ENCODE data around the gene SEMA4C. TPM values are rescaled to one million over a fixed set of nuclear protein-coding genes. Genes with fewer than 3 reads are reported as not detected.

The SEMA4C gene
- total RNA-seq, result 10 to 100 TPM; 22.2 to 22.5 TPM

GRCh38 chr2:96869822-96870625 lies at the start of gene SEMA4C:
Gene SEMA4C, minus strand, starts transcription at chr2:96870080. Its CDS starts 2,194 bp downstream, at chr2:96867886.
- peaks cover 15% of the 10 kb centered on the region for H3K27me3 Mint-ChIP-seq
- no peaks in the 10 kb centered on the region for H3K9me3 Mint-ChIP-seq
- H3K36me3 Mint-ChIP-seq (ENCODE audit: low read depth), result peaks cover 9% of the 10 kb centered on the region
- ChIA-PET POLR2A (interaction anchor here (0.6 to 3.7 kb wide), 9 partner anchors 12 to 243 kb away, joined by 3 to 43 read pairs (median 7); partner anchors contain the start of genes ANKRD36 and ANKRD39), CTCF (interaction anchor here (1.2 to 3.9 kb wide), 6 partner anchors 12 to 85 kb away, joined by 4 to 57 read pairs (median 10); partner anchors contain the start of gene ANKRD39)
- peak within 1 kb of the TSS; percentile 75 for H3K27ac Mint-ChIP-seq
- peak; percentile 57 for DNase-seq
- H3K4me3 Mint-ChIP-seq, result peak within 1 kb of the TSS; percentile 79
- H3K4me1 Mint-ChIP-seq, result peaks cover 38% of the 10 kb centered on the region

GRCh38 chr2:96918754-96919550 lies 49.1 kb upstream of the SEMA4C start:
- H3K9me3 Mint-ChIP-seq, result peaks cover 25% of the 10 kb centered on the region
- peaks cover 37% of the 10 kb centered on the region for H3K4me1 Mint-ChIP-seq
- H3K27ac Mint-ChIP-seq, result no peak overlapping the region
- peaks cover 35% of the 10 kb centered on the region for H3K36me3 Mint-ChIP-seq (ENCODE audit: low read depth)
- H3K4me3 Mint-ChIP-seq, result no peak overlapping the region
- ChIA-PET CTCF (no interaction called here), POLR2A (interaction anchor here (0.8 kb wide), 1 partner anchor 50 kb away, joined by 3 read pairs; no protein-coding TSS in a partner anchor)
- no peak for DNase-seq
- H3K27me3 Mint-ChIP-seq, result no peaks in the 10 kb centered on the region

- Mint-ChIP-seq H3K27me3 (no peaks in the 10 kb centered on the region), H3K36me3 (ENCODE audit: low read depth) (peaks cover 38% of the 10 kb centered on the region), H3K9me3 (peaks cover 25% of the 10 kb centered on the region), H3K27ac (no peak overlapping the region), H3K4me3 (no peak overlapping the region), H3K4me1 (peaks cover 42% of the 10 kb centered on the region)
- CTCF ChIA-PET, result no interaction called here
- DNase-seq, result no peak
- POLR2A ChIA-PET, result interaction anchor here (0.8 kb wide), 1 partner anchor 50 kb away, joined by 3 read pairs; no protein-coding TSS in a partner anchor
Measured at GRCh38 chr2:96918092-96918753, 48.3 kb upstream of the SEMA4C start.

GRCh38 chr2:96916646-96917543 lies 47.0 kb upstream of the SEMA4C start:
- Mint-ChIP-seq H3K9me3 (peaks cover 25% of the 10 kb centered on the region), H3K27me3 (no peaks in the 10 kb centered on the region), H3K27ac (peak overlapping the region; percentile 13), H3K4me3 (no peak overlapping the region), H3K36me3 (ENCODE audit: low read depth) (peaks cover 38% of the 10 kb centered on the region), H3K4me1 (peaks cover 46% of the 10 kb centered on the region)
- no peak for DNase-seq
- CTCF ChIA-PET, result no interaction called here
- POLR2A ChIA-PET, result interaction anchor here (0.7 to 1.2 kb wide), 2 partner anchors 21 to 59 kb away, joined by 3 read pairs; partner anchors contain the start of gene ANKRD39

- H3K27me3 Mint-ChIP-seq, result no peaks in the 10 kb centered on the region
- no peak overlapping the region for H3K4me3 Mint-ChIP-seq
- peaks cover 25% of the 10 kb centered on the region for H3K9me3 Mint-ChIP-seq
- ChIA-PET POLR2A (interaction anchor here (1.2 kb wide), 2 partner anchors 21 to 47 kb away, joined by 3 read pairs; no protein-coding TSS in a partner anchor), CTCF (no interaction called here)
- peaks cover 38% of the 10 kb centered on the region for H3K36me3 Mint-ChIP-seq (ENCODE audit: low read depth)
- H3K4me1 Mint-ChIP-seq, result peaks cover 47% of the 10 kb centered on the region
- DNase-seq, result no peak
- H3K27ac Mint-ChIP-seq, result no peak overlapping the region
Measured at GRCh38 chr2:96916156-96916630, 46.3 kb upstream of the SEMA4C start.

- Mint-ChIP-seq H3K4me1 (peaks cover 47% of the 10 kb centered on the region), H3K27ac (peak overlapping the region; percentile 91), H3K4me3 (peak overlapping the region; percentile 62), H3K9me3 (peaks cover 25% of the 10 kb centered on the region), H3K27me3 (peaks cover 5% of the 10 kb centered on the region), H3K36me3 (ENCODE audit: low read depth) (peaks cover 38% of the 10 kb centered on the region)
- DNase-seq, result no peak
- POLR2A ChIA-PET, result interaction anchor here (0.6 to 3.1 kb wide), 10 partner anchors 11 to 56 kb away, joined by 3 to 18 read pairs (median 4); partner anchors contain the start of genes ANKRD39 and SEMA4C
- CTCF ChIA-PET, result interaction anchor here (3.4 kb wide), 1 partner anchor 46 kb away, joined by 14 read pairs; no protein-coding TSS in a partner anchor
Measured at GRCh38 chr2:96914332-96914731, 44.5 kb upstream of the SEMA4C start.

GRCh38 chr2:96913398-96914202 lies 43.7 kb upstream of the SEMA4C start:
- Mint-ChIP-seq H3K27me3 (peaks cover 6% of the 10 kb centered on the region), H3K4me3 (peak overlapping the region; percentile 62), H3K27ac (peak overlapping the region; percentile 91), H3K9me3 (peaks cover 21% of the 10 kb centered on the region), H3K4me1 (peaks cover 47% of the 10 kb centered on the region), H3K36me3 (ENCODE audit: low read depth) (peaks cover 33% of the 10 kb centered on the region)
- CTCF ChIA-PET, result interaction anchor here (0.6 to 3.4 kb wide), 6 partner anchors 13 to 56 kb away, joined by 4 to 14 read pairs (median 6); partner anchors contain the start of gene ANKRD39
- POLR2A ChIA-PET, result interaction anchor here (0.6 to 3.1 kb wide), 14 partner anchors 8 to 56 kb away, joined by 3 to 18 read pairs (median 4); partner anchors contain the start of genes ANKRD39 and SEMA4C
- DNase-seq, result peak; percentile 83

GRCh38 chr2:96913117-96913397 lies 43.2 kb upstream of the SEMA4C start:
- peaks cover 29% of the 10 kb centered on the region for H3K36me3 Mint-ChIP-seq (ENCODE audit: low read depth)
- DNase-seq, result no peak
- CTCF ChIA-PET, result interaction anchor here (1.3 to 3.4 kb wide), 6 partner anchors 13 to 55 kb away, joined by 4 to 14 read pairs (median 6); partner anchors contain the start of gene ANKRD39
- POLR2A ChIA-PET, result interaction anchor here (1.1 to 3.1 kb wide), 9 partner anchors 8 to 55 kb away, joined by 3 to 18 read pairs (median 7); partner anchors contain the start of genes ANKRD39 and SEMA4C
- H3K9me3 Mint-ChIP-seq, result peaks cover 16% of the 10 kb centered on the region
- peak overlapping the region; percentile 62 for H3K4me3 Mint-ChIP-seq
- H3K27me3 Mint-ChIP-seq, result peaks cover 6% of the 10 kb centered on the region
- H3K4me1 Mint-ChIP-seq, result peaks cover 47% of the 10 kb centered on the region
- peak overlapping the region; percentile 91 for H3K27ac Mint-ChIP-seq

- ChIA-PET CTCF (interaction anchor here (1.3 to 3.4 kb wide), 6 partner anchors 14 to 55 kb away, joined by 4 to 14 read pairs (median 6); partner anchors contain the start of gene ANKRD39), POLR2A (interaction anchor here (1.1 to 3.1 kb wide), 9 partner anchors 9 to 55 kb away, joined by 3 to 18 read pairs (median 7); partner anchors contain the start of genes ANKRD39 and SEMA4C)
- Mint-ChIP-seq H3K27ac (peak overlapping the region; percentile 91), H3K9me3 (peaks cover 12% of the 10 kb centered on the region), H3K4me1 (peaks cover 47% of the 10 kb centered on the region), H3K27me3 (peaks cover 6% of the 10 kb centered on the region), H3K4me3 (peak overlapping the region; percentile 62), H3K36me3 (ENCODE audit: low read depth) (peaks cover 26% of the 10 kb centered on the region)
- no peak for DNase-seq
Measured at GRCh38 chr2:96912346-96913116, 42.7 kb upstream of the SEMA4C start.

- ChIA-PET CTCF (interaction anchor here (0.7 kb wide), 1 partner anchor 356 kb away, joined by 4 read pairs; no protein-coding TSS in a partner anchor), POLR2A (no interaction called here)
- peaks cover 34% of the 10 kb centered on the region for H3K4me1 Mint-ChIP-seq
- H3K27me3 Mint-ChIP-seq, result peaks cover 6% of the 10 kb centered on the region
- no peak overlapping the region for H3K4me3 Mint-ChIP-seq
- no peak for DNase-seq
- H3K27ac Mint-ChIP-seq, result no peak overlapping the region
- no peaks in the 10 kb centered on the region for H3K9me3 Mint-ChIP-seq
- H3K36me3 Mint-ChIP-seq (ENCODE audit: low read depth), result peaks cover 8% of the 10 kb centered on the region
Measured at GRCh38 chr2:96909611-96910021, 39.7 kb upstream of the SEMA4C start.
